MM.1S (cell line): Measurements from ENCODE around the gene BPI.

Source experiments
- CTCF ChIP-seq: fragments of 300-600 bp; sonication (generic); IDR thresholded peaks from 2 replicates; pipeline ENCODE4 v1.5.1; 2016; ENCODE audit warnings: antibody characterized with exemption, low read length, mixed read lengths
- EZH2 ChIP-seq: fragments of 300-600 bp; sonication (generic); optimal IDR thresholded peaks from 2 replicates; pipeline ENCODE3; 2017; ENCODE audit warnings: low read depth, mild to moderate bottlenecking, antibody characterized with exemption, low read length, mixed read lengths
- EZH2phosphoT487 ChIP-seq: fragments of 300-600 bp; sonication (generic); IDR thresholded peaks from 2 replicates; pipeline ENCODE4 v1.6.1; 2018; ENCODE audit warnings: antibody characterized with exemption, low read length

DNA sequence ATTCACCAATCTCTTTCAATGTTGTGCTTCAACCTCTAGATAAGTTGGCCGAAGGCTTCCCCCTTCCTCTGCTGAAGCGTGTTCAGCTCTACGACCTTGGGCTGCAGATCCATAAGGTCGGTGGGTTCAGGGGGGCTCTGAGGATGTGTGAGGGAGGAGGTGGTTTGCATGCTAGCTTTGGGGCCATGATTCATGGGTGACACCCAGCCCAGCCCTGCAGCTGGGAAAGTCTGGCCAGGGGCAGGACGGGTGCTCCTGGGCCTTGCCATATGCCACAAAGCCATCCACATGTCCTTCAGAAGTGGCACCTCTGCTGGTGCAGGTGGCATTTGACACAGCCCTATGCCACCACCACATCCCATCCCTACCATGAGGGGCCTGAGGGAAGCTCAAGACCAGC lies 69.9 kb downstream of the BPI start:
- TF ChIP-seq CTCF, result no peak
- TF ChIP-seq EZH2, result no peak
- TF ChIP-seq EZH2phosphoT487, result no peak
